Measurements from ENCODE around the gene FGF19.

FGF19 gene

DNA sequence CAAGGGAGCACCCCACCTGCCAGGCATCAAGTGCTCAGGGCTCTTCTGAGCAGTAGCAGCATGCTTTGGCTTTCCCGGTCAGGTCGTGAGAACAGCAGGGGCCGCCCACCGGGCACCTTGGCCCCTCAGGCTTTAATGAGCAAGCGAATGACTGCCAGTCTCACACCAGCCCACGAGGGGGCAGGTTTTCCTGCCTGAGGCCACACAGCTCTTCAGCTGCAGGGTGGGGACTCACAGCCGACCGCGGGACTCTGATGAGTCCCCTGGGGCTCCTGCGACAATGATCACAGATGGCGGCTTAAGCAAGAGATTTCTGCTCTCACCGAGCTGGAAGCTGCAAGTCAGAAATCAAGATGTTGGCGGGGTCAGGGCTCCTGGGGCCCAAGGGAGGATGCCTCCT is 14.3 kb upstream of the FGF19 start:
- DNase-seq (ENCODE audit: low read depth in 2 of 2): no peak

- DNase-seq (ENCODE audit: low read depth in 2 of 2): no peak
Measured at GRCh38 chr11:69716891-69717747, 13.3 kb upstream of the FGF19 start.

GRCh38 chr11:69716099-69716498 is 12.3 kb upstream of the FGF19 start:
- no peak for DNase-seq (ENCODE audit: low read depth in 2 of 2)

DNA sequence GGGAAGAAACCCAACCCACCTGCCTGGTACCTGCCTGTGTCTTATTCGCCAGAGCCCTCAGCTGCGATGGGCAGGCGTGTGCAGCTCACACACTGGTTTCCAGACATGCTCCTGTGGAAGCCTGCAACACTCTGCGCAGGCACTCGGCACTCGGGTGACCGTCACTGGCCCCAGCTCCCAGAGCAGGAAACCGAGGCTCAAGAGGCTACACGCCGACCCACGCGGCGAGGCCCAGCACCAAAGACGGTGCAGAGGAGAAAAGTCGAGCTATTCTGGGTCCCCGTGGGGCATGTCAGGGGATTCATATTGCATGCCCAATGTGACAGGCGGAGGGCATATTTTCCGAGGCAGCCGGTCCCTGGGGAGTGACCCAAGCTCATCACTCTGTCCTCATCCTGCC is 11.6 kb upstream of the FGF19 start:
- no peak for DNase-seq (ENCODE audit: low read depth in 2 of 2)

DNA sequence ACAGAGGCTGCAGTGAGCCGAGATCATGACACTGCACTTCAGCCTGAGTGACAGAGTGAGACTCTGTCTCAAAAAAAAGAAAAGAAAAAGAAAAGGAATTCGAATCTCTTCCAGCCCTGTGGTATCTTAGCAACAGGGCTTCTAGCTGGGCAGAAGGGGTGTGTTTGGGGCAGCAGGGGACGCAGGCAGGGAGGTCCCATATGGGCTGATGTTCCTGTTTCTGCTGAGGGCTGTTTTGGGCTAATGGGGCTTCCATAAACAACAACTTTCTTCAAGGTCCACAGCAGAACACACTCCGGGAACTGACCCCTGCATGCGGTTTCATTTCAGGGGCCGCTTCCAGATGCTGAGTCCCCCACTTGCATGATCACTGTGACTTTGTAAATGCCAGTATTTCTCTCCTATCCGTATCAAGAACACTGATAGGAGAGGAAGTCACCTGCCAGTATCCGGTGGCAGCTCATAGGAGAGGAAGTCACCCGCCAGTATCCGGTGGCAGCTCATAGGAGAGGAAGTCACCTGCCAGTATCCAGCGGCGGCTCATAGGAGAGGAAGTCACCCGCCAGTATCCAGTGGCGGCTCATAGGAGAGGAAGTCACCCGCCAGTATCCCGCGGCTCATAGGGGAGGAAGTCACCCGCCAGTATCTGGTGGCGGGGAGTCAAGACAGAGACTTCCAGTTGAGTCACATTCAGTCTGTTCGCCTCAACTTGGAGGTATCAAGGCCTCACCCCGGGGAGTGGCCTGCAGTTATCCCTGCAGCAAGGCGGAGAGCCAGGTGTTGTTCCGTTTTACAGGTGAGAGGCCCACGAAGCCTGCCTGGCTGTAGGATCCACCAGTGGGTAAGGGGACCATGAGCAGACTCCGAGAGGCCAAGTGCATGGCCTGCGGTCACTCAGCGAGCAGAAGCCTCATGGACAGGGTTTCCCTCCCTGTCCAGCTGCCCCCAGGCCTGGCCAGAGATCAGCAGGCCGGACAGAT is 8.3 kb upstream of the FGF19 start:
- no peak for DNase-seq (ENCODE audit: low read depth in 2 of 2)

DNA sequence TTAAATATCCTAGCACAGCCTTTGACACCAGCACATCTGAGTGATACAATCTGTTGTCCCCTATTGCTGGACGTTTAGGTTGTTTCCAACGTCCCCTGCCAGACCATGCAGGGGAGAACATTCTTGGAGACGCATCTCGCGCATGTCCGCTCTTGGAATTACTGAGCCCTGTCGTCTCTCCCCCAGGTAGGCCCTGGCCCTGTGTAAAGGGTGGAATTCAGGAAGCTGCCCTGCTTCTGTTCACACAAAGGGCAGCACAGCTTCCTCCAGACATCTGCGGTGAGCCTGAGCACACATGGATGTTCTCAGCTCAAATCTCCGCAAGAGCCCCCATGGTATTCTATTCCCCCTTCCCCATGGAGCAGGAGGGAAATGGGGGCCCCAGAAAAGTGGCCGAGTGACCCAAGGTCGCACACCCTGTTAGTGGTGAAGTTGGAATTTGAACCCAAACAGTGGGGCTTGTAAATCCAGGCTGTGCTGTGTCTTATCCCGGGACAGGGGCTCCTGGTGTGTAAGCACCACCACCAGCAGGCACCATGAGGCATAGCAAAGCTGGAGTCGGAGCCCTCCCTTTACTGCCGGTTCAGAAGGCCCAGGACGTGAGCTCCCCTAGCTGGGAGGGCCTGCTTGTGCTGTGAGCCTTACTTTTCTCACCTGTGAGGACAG is 5.0 kb upstream of the FGF19 start:
- DNase-seq (ENCODE audit: low read depth in 2 of 2): no peak

DNA sequence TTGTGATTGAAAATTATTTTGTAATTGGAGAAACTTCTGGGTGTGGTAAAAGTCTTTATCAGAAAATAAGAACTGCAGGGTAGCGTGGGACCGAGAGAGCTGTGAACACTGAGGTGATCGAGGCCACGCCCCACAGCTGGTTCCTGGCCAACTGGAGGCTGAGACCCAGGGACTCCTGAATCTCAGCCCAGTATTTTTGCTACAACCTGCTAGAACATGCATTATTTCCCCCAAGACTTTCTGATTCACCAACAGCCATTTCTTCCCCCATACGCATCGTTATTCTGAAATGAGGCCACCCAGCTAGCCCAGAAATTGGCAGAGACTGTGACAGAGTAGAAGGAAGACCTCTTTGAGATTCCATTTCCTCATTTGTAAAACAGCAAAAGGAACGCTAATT is 3.4 kb upstream of the FGF19 start:
- DNase-seq (ENCODE audit: low read depth in 2 of 2): no peak

GRCh38 chr11:69705901-69706787 is 2.3 kb upstream of the FGF19 start:
- DNase-seq (ENCODE audit: low read depth in 2 of 2): no peak

DNA sequence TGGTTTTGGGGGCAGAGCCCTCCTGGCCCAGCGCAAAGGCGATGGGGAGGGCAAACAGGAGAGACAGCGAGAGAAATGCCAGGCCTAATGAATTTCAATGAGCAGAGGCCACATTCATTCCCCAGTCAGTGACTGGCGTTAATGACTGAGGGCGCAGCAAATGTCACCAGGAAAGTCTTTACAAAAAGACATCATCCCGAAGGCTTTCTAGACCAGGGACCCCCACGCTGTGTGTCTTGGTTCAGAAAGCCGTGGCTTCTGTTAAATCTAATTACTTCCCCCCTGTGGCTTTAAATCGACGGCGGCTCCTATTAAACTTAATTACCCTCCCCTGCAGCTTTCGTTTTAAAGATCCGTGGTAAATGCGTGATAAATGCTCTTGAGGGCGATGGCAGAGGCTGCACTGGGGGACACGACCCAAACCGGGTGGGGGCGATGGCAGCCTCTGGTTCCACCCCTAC is 1.6 kb upstream of the FGF19 start:
- DNase-seq (ENCODE audit: low read depth in 2 of 2): no peak

GRCh38 chr11:69704508-69705253 is 859 bp upstream of the FGF19 start:
- no peak for DNase-seq (ENCODE audit: low read depth in 2 of 2)

DNA sequence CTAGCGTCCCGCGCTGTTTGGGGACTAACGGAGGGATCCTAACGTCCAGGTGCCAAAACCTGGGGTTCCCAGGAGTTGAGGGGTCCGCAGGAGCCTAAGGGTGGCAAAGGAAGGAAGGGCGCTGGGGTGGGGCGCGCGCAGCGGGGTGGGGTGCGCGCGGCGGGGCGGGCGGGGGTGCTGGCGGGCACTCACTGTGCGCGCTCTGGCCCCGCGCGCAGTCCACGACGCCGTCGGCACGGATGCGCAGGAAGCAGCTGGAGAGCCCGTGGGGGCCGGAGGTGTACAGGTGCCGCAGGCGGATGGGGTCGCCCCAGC is 412 bp downstream of the FGF19 start:
- DNase-seq (ENCODE audit: low read depth in 2 of 2): no peak

DNA sequence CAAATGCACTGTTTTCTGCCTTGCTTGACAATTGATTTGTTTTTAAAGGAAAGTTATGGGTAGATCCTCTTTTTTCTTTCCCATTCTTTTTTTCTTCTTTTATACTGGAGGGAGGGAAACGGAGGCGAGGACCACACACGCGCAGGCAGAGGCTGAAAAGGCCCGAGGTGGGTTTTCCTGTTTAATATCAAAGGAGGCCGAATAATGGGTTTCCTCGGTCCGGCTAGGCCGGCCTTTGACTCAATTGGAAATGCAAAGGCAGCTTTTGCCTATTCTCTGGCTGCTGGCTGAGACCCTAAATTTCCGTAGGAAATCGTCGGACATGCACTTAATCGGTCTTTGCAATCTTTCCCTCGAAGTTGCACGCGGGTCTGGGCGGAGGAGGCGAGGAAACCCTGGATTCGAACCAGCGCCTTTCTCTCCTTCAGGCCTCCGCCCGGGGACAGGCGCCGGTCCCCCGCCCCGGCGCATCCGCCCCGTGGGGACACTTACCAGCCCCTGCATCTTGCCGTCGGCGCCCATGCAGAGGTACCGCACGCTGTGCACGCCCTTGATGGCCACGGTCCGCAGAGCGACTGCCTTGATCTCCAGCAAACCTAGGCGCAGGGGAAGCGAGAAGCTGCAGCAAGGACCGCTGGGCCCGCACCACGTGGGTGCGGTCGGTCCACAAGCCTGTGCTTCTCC is 911 bp downstream of the FGF19 start:
- no peak for DNase-seq (ENCODE audit: low read depth in 2 of 2)

- no peak for DNase-seq (ENCODE audit: low read depth in 2 of 2)
Measured at GRCh38 chr11:69702239-69702691, 1.6 kb downstream of the FGF19 start.

GRCh38 chr11:69700278-69701140 is 3.3 kb downstream of the FGF19 start:
- no peak for DNase-seq (ENCODE audit: low read depth in 2 of 2)

- no peak for DNase-seq (ENCODE audit: low read depth in 2 of 2)
Measured at GRCh38 chr11:69699213-69699612, 4.6 kb downstream of the FGF19 start.

GRCh38 chr11:69698362-69698761 is 5.5 kb downstream of the FGF19 start:
- no peak for DNase-seq (ENCODE audit: low read depth in 2 of 2)

DNA sequence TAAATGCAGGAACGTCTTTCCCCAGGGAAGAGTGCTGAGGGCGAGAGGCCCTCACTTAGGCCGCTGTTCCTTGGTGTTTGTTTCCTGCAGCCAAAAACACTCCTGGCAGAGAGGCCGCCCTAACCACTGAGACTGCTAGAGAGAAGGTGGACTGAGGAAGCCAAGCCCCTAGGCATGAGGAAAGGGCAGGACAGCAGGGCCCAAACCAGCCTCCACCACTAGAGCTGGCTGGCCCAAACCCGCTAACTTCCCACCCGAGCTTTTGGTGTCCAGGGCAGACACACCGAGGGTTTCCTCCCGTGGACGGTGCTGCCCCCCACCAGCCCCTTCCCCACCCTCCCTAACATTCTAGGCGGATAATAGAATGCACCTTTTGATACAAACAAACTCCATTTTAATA is 6.0 kb downstream of the FGF19 start:
- DNase-seq (ENCODE audit: low read depth in 2 of 2): no peak

DNA sequence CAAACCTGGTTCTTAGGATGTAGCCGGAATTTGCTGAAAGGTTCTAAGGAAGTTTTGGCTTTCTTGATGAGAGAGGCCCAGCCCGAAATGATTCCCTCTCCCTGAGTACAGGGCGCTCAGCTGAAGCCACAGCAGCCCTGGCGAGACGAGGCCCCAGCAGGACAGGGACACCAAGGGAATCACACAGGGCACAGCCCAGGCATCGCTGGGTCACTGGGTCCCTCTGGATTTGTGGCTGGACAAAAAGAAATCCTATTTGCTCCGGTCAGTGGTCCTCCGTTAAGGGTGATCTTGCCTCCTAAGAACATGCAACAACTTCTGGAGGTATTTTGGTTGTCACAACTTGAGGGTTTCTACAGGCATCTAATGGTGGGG is 6.4 kb downstream of the FGF19 start:
- no peak for DNase-seq (ENCODE audit: low read depth in 2 of 2)
